Activated CD4-positive, alpha-beta T cell treated with anti-CD3 and anti-CD28 coated beads, Interleukin-2, amount 10 ng/mL, durations not matched to agents 7 days and 5 days (primary cell): Measurements from ENCODE around the gene ACSS1. TPM values are rescaled to one million over a fixed set of nuclear protein-coding genes. Genes with fewer than 3 reads are reported as not detected.

Experiments used
- CTCF ChIA-PET: fragments of 350-600 bp; sonication (Branson Sonifier 250); formaldehyde crosslinking; loops from one replicate; lab custom pipeline; 2021; ENCODE audit warnings: antibody characterized with exemption; lab: Charles Lee
- POLR2A ChIA-PET: fragments of 350-600 bp; sonication (Branson Sonifier 250); formaldehyde crosslinking; loops from one replicate; lab custom pipeline; 2021; ENCODE audit warnings: antibody characterized with exemption; lab: Charles Lee
- DNase-seq: peaks from one replicate; pipeline ENCODE4 v3.0.0-alpha.2; 2020
- H3K27ac Mint-ChIP-seq: one replicate; pipeline ENCODE4 v1.8.0; 2021; ENCODE audit warnings: mild to moderate bottlenecking, moderate library complexity, mixed read lengths
- H3K27me3 Mint-ChIP-seq: one replicate; pipeline ENCODE4 v1.8.0; 2021; ENCODE audit warnings: mixed read lengths
- H3K36me3 Mint-ChIP-seq: one replicate; pipeline ENCODE4 v1.8.0; 2021; ENCODE audit warnings: low read depth, mixed read lengths
- H3K4me1 Mint-ChIP-seq: one replicate; pipeline ENCODE4 v1.8.0; 2021; ENCODE audit warnings: mixed read lengths
- H3K4me3 Mint-ChIP-seq: one replicate; pipeline ENCODE4 v1.8.0; 2021; ENCODE audit warnings: mild to moderate bottlenecking, moderate library complexity, mixed read lengths
- H3K9me3 Mint-ChIP-seq: one replicate; pipeline ENCODE4 v1.8.0; 2021; ENCODE audit warnings: mixed read lengths
- total RNA-seq, 2 experiments: library from RNA; stranded (reverse); gene quantifications; one replicate each; pipeline ENCODE4 v1.2.3, GENCODE V29; 2021

ACSS1 gene
- total RNA-seq, 2 experiments from 2014 or later: 41.1 to 54.1 TPM

- no peaks in the 10 kb centered on the region for H3K9me3 Mint-ChIP-seq
- peaks cover 20% of the 10 kb centered on the region for H3K36me3 Mint-ChIP-seq
- peaks cover 5% of the 10 kb centered on the region for H3K27me3 Mint-ChIP-seq
- no peak for DNase-seq
- POLR2A ChIA-PET: no interaction called here
- CTCF ChIA-PET: interaction anchor here (0.7 to 3.7 kb wide), 8 partner anchors 29 to 405 kb away, joined by 3 to 50 read pairs (median 3); partner anchors contain the start of gene ACSS1
- H3K4me1 Mint-ChIP-seq: peaks cover 49% of the 10 kb centered on the region
- peak overlapping the region; percentile 97 for H3K27ac Mint-ChIP-seq
- peak overlapping the region; percentile 97 for H3K4me3 Mint-ChIP-seq
Measured at GRCh38 chr20:24993337-24994185, 64.4 kb downstream of the ACSS1 start.

GRCh38 chr20:24992487-24993205 lies 65.3 kb downstream of the ACSS1 start, which contains the start of gene APMAP:
Gene APMAP (minus strand): TSS chr20:24992751. CDS start chr20:24992688, 63 bp downstream.
- peak within 1 kb of the TSS; percentile 97 for H3K4me3 Mint-ChIP-seq
- H3K9me3 Mint-ChIP-seq: no peaks in the 10 kb centered on the region
- H3K4me1 Mint-ChIP-seq: peaks cover 58% of the 10 kb centered on the region
- peak; percentile 96 for DNase-seq
- POLR2A ChIA-PET: no interaction called here
- peak within 1 kb of the TSS; percentile 97 for H3K27ac Mint-ChIP-seq
- CTCF ChIA-PET: interaction anchor here (1.0 to 1.6 kb wide), 2 partner anchors 90 to 182 kb away, joined by 3 to 10 read pairs; no protein-coding TSS in a partner anchor
- peaks cover 4% of the 10 kb centered on the region for H3K27me3 Mint-ChIP-seq
- H3K36me3 Mint-ChIP-seq: peaks cover 24% of the 10 kb centered on the region

GRCh38 chr20:24991897-24992486 lies 65.9 kb downstream of the ACSS1 start:
- Mint-ChIP-seq H3K36me3 (peaks cover 27% of the 10 kb centered on the region), H3K4me1 (peaks cover 62% of the 10 kb centered on the region), H3K27ac (peak overlapping the region; percentile 97), H3K9me3 (no peaks in the 10 kb centered on the region), H3K4me3 (peak overlapping the region; percentile 97), H3K27me3 (peaks cover 4% of the 10 kb centered on the region)
- CTCF ChIA-PET: interaction anchor here (1.0 kb wide), 1 partner anchor 91 kb away, joined by 3 read pairs; no protein-coding TSS in a partner anchor
- peak; percentile 9 for DNase-seq
- POLR2A ChIA-PET: no interaction called here

- ChIA-PET CTCF (no interaction called here), POLR2A (no interaction called here)
- no peaks in the 10 kb centered on the region for H3K27me3 Mint-ChIP-seq
- peaks cover 29% of the 10 kb centered on the region for H3K36me3 Mint-ChIP-seq
- peak overlapping the region; percentile 97 for H3K27ac Mint-ChIP-seq
- H3K9me3 Mint-ChIP-seq: no peaks in the 10 kb centered on the region
- peak overlapping the region; percentile 97 for H3K4me3 Mint-ChIP-seq
- peaks cover 70% of the 10 kb centered on the region for H3K4me1 Mint-ChIP-seq
- DNase-seq: no peak
Measured at GRCh38 chr20:24990810-24991252, 67.1 kb downstream of the ACSS1 start.

GRCh38 chr20:24989162-24989561 lies 68.8 kb downstream of the ACSS1 start:
- H3K4me3 Mint-ChIP-seq: no peak overlapping the region
- peaks cover 29% of the 10 kb centered on the region for H3K36me3 Mint-ChIP-seq
- ChIA-PET CTCF (interaction anchor here (1.2 to 1.5 kb wide), 3 partner anchors 73 to 293 kb away, joined by 3 to 4 read pairs (median 4); no protein-coding TSS in a partner anchor), POLR2A (no interaction called here)
- no peaks in the 10 kb centered on the region for H3K9me3 Mint-ChIP-seq
- no peaks in the 10 kb centered on the region for H3K27me3 Mint-ChIP-seq
- H3K4me1 Mint-ChIP-seq: peaks cover 77% of the 10 kb centered on the region
- H3K27ac Mint-ChIP-seq: no peak overlapping the region
- DNase-seq: no peak

- CTCF ChIA-PET: interaction anchor here (0.6 to 1.5 kb wide), 4 partner anchors 74 to 654 kb away, joined by 3 to 4 read pairs (median 4); no protein-coding TSS in a partner anchor
- Mint-ChIP-seq H3K4me3 (no peak overlapping the region), H3K27ac (no peak overlapping the region), H3K4me1 (peaks cover 69% of the 10 kb centered on the region), H3K36me3 (peaks cover 35% of the 10 kb centered on the region), H3K9me3 (no peaks in the 10 kb centered on the region), H3K27me3 (no peaks in the 10 kb centered on the region)
- no peak for DNase-seq
- POLR2A ChIA-PET: no interaction called here
Measured at GRCh38 chr20:24987873-24988835, 69.8 kb downstream of the ACSS1 start.

- POLR2A ChIA-PET: no interaction called here
- H3K36me3 Mint-ChIP-seq: peaks cover 43% of the 10 kb centered on the region
- DNase-seq: no peak
Measured at GRCh38 chr20:24987244-24987643, 70.7 kb downstream of the ACSS1 start.

GRCh38 chr20:24986436-24987015 lies 71.4 kb downstream of the ACSS1 start:
- no peaks in the 10 kb centered on the region for H3K9me3 Mint-ChIP-seq
- H3K4me1 Mint-ChIP-seq: peaks cover 74% of the 10 kb centered on the region
- ChIA-PET POLR2A (interaction anchor here (0.6 kb wide), 1 partner anchor 132 kb away, joined by 3 read pairs; no protein-coding TSS in a partner anchor), CTCF (no interaction called here)
- H3K4me3 Mint-ChIP-seq: no peak overlapping the region
- H3K36me3 Mint-ChIP-seq: peaks cover 48% of the 10 kb centered on the region
- DNase-seq: no peak
- no peaks in the 10 kb centered on the region for H3K27me3 Mint-ChIP-seq
- peak overlapping the region; percentile 15 for H3K27ac Mint-ChIP-seq

More at GRCh38 chr20:24987244-24987643, 70.7 kb downstream of the ACSS1 start:
- Mint-ChIP-seq H3K4me3 (no peak overlapping the region), H3K9me3 (no peaks in the 10 kb centered on the region), H3K27me3 (no peaks in the 10 kb centered on the region), H3K27ac (no peak overlapping the region), H3K4me1 (peaks cover 70% of the 10 kb centered on the region)
- CTCF ChIA-PET: no interaction called here

GRCh38 chr20:24985802-24986201 lies 72.1 kb downstream of the ACSS1 start:
- Mint-ChIP-seq H3K36me3 (peaks cover 52% of the 10 kb centered on the region), H3K27ac (peak overlapping the region; percentile 16), H3K4me3 (no peak overlapping the region), H3K27me3 (no peaks in the 10 kb centered on the region), H3K9me3 (no peaks in the 10 kb centered on the region), H3K4me1 (peaks cover 74% of the 10 kb centered on the region)
- ChIA-PET POLR2A (interaction anchor here (0.6 kb wide), 1 partner anchor 132 kb away, joined by 3 read pairs; no protein-coding TSS in a partner anchor), CTCF (no interaction called here)
- DNase-seq: no peak

- peaks cover 51% of the 10 kb centered on the region for H3K36me3 Mint-ChIP-seq
- peaks cover 67% of the 10 kb centered on the region for H3K4me1 Mint-ChIP-seq
- H3K27ac Mint-ChIP-seq: peak overlapping the region; percentile 50
- CTCF ChIA-PET: no interaction called here
- no peak for DNase-seq
- no peaks in the 10 kb centered on the region for H3K27me3 Mint-ChIP-seq
- H3K9me3 Mint-ChIP-seq: no peaks in the 10 kb centered on the region
- no peak overlapping the region for H3K4me3 Mint-ChIP-seq
- POLR2A ChIA-PET: no interaction called here
Measured at GRCh38 chr20:24984961-24985640, 72.8 kb downstream of the ACSS1 start.

- ChIA-PET CTCF (no interaction called here), POLR2A (no interaction called here)
- DNase-seq: no peak
- H3K36me3 Mint-ChIP-seq: peaks cover 57% of the 10 kb centered on the region
- H3K27ac Mint-ChIP-seq: no peak overlapping the region
- peaks cover 56% of the 10 kb centered on the region for H3K4me1 Mint-ChIP-seq
- no peak overlapping the region for H3K4me3 Mint-ChIP-seq
- no peaks in the 10 kb centered on the region for H3K9me3 Mint-ChIP-seq
- H3K27me3 Mint-ChIP-seq: no peaks in the 10 kb centered on the region
Measured at GRCh38 chr20:24983896-24984295, 74.0 kb downstream of the ACSS1 start.
